ENCODE measurements around the gene DBF4B.

Gene DBF4B

DNA sequence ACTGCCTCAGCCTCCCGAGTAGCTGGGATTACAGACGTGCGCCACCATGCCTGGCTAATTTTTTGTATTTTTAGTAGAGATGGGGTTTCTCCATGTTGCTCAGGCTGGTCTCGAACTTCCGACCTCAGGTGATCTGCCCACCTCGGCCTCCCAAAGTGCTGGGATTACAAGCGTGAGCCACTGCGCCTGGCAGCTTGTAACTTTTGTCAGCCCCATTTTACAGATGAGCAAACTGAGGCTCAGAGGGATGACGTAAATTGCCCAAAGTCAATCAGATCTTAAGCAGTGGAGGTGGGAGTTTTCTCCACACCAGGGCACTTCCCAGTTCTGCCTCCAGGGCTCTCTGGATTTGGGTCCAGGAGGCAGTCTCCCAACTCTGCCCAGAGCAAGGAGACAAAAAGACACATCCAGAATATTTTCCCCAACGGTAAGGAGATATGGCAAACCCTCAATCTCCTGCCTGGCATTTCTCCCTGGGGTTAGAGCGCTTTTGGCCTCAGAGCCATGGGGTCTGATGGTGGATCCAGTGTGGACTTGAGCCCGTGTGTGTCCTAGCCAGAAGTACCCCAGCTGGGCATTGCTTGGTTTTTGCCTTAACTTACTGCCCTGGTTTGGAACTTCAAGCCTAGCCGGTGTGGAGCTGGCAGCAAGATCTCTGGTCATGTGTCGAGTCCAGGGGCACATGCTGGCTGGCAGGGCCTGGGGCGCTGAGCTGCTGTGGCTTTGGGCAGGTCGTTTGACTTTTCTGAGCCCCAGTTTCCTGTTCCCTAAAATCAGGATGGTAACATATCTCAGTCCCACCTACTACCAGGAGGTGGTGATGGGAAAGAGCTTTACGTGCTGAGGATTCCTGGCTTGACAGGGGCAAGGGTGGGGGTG is 53.7 kb downstream of the DBF4B start:
- no peak for DNase-seq

DNA sequence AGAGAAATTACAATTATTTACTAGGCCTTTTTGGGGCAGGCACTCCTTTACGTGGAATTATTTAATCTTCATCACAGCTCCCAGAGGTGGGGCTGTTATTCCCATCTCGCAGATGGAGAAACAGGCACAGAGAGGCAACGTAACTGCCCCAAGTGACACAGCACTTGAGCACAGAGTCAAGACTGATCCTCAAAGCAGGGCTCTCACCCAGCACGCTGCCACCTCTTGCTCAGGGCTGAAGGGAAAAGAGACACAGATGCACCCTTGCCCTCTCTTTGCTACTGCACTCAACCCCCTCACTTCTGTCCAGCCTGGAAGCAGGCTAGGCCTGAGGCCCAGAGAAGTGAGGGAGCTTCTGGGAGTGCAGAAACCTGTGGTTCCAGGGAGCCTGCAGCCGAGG is 54.7 kb downstream of the DBF4B start:
- DNase-seq = no peak

DNA sequence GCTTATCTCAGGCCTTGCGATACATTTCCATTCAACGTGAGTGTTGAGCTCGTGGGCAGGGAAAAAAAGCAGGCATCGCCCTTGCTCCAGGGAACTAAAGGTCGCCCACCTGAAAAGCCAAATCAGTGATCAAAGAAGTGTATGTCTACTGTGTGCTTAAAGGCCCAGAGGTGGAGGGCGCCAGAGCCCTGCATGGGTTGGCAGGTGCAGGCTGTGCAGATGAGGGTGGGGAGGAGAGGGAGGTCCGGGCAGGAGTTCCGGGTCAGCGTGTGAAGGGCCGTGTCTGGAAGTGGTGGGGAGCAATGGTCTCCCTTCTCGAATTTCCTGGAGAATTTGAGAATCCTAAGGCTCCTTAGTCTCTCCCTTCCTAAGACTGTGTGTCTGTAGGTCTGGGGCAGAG is 57.5 kb downstream of the DBF4B start:
- DNase-seq = no peak

DNA sequence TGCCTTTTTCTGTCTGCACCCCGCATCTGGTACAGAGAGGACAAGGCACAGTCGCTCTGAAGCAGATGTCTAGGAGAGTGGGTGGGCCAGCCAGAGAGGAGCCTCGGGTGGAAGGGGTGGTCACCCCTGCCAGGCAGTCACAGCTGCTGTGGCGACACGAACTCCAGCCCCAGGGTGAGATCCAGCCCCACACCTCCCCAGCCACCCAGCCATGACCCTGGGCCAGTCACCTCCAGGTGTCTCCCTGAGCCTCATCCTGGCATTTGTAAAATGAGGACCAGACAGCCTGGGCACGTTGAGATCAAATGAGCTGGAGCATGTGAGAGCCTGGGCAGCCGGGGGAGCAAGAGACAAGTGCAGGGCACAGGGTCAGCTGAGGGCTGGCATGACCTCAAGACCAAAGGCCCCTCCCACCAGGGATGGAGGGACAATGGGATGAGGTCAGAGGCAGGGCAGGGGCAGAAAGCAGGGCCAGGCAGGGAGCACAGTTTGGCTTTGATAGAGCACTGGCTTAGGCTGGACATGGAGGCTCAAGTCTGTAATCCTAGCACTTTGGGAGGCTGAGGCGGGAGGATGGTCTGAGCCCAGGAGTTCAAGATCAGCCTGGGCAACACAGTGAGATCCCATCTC is 58.1 kb downstream of the DBF4B start:
- DNase-seq = no peak

DNA sequence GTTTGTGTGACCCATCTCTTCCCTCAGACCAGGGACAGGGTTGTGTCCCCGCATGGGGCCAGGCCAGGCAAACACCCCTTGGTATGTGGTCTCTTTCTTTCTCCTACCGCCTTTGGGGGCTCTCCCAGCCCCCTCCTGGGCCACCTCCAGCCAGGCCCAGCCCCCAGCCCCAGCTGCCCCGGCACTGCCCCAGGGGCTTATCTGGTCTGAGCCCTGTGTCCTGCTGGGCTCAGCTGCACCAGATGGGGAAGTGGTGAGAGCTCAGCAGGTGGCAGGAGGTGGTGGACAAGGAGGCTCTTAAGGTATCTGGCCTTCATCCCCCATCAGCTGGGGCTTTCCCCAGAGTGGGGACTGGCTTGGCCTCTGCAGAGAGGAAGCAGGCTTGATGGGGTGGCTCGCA is 59.0 kb downstream of the DBF4B start:
- DNase-seq = no peak

DNA sequence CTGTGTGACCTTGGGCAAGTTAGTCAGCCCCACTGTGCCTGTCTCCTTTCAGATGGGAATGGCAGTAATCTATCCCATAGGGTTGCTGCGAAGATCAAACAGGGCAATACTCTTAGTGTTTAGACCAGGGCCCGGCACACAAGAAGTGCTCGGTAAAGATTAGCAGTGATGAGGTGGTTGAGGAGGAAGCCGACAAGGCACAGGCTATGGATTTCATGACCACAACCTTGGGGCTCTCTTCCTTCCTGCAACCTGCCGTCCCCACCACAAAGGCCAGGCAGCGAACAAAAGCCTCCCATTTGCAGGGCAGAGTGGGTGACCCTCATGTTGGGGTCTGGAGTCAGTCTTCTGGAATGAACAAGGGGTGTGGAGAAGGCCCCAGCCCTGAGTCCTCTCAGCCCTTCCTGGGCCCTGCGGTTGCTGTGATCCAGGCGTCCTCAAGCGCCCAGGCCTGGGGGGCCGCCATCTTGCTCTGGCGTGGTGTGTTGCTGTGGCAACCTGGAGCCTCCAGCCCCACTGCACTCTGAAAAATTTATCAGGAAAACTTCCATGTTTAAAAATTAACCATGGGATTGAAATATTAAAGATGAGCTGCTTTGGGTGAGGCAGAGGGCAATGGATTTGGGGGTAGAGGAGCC is 60.2 kb downstream of the DBF4B start:
- DNase-seq = no peak

DNA sequence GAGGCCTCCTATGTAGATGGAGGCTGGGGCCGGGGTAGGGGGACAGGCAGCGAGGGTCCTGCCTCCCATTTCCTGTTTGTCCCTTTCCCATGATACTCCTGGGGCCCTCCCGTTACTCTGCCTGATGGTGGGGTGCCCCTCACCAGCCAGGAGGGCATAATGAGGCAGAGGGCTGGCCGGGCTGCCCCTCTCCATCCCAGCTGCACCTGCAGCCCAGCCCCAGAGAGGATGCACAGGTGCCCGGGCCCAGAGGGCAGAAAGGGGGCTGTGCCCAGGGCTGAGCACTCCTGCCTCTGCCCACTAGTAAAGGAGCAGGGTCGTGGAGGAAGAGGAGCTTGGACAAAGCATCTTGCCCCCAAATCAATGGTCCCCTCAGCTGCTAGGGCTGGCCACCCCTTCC is 60.8 kb downstream of the DBF4B start:
- no peak for DNase-seq

DNA sequence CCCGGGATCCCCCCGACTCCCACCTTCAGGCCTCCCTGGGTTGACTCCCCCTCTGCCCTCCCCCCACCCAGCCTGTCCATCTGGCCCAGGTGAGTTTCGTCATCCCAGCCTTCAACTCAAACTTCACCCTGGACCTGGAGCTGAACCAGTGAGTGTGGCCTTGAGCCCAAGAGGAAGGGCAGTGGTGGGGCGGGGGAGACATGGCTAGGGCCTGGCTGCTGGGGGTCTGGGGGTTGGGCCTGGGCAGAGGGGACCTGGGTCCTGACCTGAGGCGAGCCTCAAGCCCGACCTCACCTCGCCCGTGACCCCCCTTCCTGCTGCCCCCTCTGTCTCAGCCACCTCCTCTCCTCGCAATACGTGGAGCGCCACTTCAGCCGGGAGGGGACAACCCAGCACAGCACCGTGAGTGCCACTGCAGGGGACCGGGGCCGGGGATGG is 61.2 kb downstream of the DBF4B start:
- DNase-seq = no peak

DNA sequence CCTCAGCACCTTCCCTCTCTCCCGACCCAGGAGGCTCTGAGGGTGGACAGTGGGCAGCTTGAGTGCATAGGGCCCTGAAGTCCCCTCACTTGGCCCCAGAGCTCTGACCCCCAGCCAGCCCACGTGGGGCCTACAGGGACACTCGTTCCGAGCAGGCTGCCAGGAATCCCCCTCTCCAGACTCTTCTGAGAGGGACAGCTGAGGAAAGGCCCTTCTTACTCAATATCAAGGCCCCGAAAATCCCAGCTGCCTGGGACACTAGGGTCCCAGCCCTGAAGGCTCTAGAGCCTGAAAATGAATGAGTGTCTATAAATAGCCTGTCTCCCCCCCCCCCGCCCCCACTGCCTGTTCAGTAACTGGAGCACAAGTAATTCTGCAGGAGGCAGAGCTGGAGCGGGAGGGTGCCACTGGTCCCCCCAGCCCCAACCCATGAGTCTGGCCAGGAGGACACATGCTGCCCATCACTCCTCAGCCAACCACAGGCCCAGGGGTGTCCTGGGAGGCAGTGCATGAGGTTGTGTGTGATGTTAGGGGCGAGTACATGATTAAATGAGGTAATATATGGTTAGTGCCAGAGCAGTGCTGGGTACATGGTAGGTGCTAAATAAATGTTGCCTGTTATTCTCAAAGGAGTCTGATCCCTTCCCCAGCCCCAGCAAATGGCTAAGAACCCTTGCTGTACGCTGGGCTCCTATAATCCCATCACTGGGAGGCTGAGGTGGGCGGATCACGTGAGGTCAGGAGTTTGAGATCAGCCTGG is 61.9 kb downstream of the DBF4B start:
- DNase-seq = no peak

DNA sequence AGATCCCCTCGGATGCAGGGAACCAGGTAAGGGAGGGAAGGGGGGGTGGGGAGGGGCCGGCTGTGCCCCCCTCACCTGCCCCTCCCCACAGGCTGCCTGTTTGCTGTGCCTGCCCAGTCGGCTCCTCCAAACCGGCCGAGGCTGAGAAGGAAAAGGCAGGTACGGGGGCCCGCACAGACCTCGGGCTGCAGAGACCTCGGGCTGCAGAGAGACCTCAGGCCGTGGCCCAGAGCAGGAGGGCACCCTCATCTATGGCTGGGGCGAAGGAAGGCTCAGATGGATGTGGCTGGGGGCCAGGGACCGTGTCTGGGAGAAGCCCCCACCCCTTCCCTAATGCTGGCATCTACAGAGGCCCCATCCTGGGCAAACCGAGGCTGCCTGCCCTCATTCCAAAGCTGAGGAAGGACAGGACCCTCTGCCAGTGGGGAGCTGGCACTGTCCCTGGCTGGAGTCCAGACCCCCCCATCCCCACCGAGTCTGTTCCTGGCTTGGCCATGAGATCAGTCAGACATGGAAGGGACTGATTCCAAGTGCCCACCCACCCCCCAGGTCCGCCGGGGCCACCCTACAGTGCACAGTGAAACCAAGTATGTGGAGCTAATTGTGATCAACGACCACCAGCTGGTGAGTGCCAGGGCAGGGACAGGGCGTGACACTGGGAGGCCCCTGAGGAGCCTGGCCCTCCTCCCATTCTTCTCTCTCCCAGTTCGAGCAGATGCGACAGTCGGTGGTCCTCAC is 64.0 kb downstream of the DBF4B start:
- no peak for DNase-seq

DNA sequence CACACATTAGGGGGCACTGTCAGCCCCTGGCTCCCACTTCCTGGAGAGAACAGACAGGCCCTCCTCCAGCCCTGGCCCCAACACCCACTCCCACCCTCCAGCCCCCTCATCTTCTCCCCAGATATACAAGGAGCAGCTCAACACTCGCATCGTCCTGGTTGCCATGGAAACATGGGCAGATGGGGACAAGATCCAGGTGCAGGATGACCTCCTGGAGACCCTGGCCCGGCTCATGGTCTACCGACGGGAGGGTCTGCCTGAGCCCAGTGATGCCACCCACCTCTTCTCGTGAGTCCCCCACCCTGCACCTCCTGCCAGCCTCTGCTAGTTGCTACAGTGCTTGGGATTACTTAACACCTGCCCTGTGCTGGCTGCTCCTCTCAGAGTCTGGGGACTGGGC is 64.7 kb downstream of the DBF4B start:
- DNase-seq = no peak

DNA sequence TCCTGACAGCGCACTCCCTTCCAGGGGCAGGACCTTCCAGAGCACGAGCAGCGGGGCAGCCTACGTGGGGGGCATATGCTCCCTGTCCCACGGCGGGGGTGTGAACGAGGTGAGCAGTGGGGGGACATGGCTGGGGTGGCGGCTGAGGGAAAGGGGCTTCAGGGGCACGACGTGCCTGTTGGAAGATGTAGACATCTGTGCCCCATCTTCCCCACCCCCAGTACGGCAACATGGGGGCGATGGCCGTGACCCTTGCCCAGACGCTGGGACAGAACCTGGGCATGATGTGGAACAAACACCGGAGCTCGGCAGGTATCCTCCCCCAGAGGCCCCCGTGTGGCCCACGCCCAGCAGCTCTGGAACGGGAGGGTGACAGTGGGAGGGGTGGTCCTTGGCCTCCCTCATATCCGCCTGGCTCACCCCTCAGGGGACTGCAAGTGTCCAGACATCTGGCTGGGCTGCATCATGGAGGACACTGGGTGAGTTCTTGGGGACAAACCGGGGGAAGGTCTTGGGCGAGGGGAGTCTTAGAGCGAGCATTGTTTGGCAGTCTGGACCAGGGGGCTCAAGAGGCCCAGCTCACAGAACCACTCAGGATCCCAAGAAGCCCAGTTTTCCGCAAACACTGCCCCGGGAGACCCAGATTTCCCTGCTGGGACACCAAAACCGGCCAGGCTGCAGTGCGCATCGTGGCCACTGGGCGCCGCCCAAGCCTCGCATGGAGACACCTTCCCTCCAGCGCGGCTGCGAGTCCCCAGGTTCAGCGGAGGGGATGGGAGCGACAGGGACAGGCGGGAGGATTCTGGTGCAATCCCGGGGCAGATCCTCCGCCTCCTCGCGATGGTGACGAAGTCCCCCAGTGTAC is 66.0 kb downstream of the DBF4B start:
- peak; percentile 60 for DNase-seq

DNA sequence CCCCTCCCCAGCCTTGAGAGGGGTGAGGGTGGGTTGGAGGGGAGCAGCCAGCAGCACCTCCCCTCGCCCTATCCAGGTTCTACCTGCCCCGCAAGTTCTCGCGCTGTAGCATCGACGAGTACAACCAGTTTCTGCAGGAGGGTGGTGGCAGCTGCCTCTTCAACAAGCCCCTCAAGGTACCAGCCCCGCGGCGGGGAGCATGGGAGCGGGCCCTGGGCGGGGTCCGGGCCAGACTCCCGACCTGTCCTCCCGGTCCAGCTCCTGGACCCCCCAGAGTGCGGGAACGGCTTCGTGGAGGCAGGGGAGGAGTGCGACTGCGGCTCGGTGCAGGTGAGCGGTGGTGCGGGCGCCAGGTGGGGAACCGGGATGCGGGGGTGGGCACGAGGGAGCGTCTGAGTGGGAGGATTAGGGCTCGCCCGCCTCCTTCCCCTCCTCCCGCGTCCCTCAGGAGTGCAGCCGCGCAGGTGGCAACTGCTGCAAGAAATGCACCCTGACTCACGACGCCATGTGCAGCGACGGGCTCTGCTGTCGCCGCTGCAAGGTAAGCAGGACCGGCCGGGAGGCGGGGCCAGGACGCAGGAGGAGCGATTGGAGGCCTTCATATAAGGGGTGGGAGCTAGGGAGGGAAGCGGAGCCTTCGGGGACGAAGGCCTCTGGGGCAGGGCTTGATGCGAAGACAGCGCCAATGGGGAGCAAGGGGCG is 66.8 kb downstream of the DBF4B start:
- peak; percentile 92 for DNase-seq

DNA sequence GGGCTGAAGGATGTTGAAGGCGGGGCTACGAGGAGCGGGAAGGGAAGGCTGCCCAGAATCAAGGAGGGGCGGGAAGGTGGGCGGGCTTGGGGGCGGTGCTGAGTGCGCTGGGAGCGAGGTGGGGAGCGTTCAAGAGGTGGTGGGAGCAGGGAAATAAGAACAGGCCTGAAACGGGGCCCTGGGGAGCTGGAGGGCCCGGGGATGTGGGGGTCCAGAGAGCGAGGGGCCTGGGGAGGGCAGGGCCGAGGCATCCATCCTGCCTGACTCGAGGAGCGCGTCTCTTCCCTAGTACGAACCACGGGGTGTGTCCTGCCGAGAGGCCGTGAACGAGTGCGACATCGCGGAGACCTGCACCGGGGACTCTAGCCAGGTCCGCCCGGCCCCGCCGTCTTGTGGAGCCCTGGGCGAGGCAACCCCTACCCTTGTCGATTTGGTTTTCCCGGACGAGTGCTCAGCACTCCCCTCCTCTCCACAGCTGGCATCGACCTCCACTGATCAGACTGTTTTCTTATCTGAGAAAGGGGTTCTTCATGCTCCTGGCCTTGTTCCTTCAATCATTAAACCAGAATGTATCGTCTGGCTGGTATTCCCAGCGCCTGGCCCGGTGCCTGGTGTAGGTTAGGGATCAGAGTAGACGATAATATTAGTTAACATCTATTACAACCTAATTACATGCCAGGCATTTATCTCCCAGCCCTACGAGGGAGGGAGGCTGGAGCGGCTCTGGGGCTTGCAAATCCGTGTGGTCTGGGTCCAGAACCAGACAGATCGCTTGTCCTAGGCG is 67.6 kb downstream of the DBF4B start:
- DNase-seq = no peak

DNA sequence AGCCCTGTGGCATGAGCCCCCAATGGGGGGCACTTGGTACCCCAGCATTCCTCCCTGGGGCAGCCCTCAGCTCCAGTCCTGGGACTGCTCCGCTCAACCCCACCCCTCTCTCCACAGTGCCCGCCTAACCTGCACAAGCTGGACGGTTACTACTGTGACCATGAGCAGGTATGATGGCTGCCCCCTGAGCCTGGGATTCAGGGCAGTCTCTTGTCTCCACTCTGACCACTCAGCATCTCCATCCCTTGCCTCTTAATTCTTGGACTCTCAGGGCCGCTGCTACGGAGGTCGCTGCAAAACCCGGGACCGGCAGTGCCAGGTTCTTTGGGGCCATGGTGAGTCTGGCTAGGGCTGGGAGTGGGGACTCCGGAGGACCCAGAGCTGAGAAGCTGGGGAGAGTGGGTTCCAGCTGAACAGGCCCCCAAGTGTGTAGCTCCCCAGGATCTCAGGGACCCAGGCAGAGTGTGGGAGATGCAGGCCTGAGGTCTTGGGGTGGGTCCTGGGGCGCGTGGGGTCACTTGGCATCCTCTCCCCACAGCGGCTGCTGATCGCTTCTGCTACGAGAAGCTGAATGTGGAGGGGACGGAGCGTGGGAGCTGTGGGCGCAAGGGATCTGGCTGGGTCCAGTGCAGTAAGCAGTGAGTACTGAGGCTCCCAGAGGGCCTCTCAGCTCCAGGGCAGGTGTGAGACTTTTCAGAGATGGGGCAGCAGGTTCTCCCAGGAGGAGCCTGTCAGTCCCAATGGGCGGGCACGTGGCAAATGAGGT is 68.3 kb downstream of the DBF4B start:
- DNase-seq = no peak

DNA sequence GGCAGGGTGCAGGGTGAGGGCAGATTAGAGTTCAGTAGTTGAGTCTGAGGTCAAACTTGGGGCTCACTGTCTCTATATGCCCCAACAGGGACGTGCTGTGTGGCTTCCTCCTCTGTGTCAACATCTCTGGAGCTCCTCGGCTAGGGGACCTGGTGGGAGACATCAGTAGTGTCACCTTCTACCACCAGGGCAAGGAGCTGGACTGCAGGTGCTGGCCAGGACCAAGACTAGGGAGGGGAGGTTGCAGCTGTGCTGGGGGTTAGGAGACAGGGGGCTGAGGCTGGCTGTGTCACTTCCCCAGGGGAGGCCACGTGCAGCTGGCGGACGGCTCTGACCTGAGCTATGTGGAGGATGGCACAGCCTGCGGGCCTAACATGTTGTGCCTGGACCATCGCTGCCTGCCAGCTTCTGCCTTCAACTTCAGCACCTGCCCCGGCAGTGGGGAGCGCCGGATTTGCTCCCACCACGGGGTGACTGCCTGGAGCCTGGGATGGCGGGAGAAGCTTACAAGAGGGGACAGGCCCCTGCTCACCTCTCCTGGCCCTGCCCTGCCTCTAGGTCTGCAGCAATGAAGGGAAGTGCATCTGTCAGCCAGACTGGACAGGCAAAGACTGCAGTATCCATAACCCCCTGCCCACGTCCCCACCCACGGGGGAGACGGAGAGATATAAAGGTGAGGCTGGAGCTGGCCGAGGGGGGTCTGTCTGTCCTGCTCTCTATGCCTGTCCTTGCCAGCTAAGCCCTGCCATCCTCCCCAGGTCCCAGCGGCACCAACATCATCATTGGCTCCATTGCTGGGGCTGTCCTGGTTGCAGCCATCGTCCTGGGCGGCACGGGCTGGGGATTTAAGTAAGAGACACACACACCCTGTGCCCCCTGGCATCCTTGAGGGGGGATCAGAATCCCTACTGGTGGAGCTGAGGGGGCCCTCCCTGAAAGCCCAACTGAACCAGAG is 69.2 kb downstream of the DBF4B start:
- DNase-seq = no peak

DNA sequence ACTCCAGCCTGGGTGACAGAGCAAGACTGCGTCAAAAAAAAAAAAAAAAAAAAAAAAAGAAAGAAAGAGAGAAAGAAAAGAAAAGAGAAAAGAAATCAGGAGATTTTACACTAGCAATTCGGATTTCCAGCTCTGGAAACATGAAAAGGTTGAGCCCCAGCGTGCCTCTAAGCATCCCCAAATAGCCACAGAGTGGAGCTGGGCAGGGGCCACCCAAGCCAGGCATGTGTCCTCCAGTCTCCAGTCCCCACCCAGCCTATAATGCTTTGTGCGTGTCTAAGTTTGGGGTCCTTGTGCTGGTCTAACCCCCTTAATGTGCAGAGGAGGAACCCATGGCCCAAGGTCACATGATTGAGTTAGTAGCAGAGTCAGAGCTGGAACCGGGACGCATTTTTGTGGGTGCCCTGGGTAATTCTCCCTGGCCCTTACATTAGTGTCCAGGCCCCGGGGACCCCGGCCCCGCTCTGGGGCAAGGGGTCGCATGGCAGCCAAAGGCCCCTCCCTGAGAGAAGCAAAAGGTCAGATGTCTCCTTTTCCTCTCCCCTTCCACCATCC is 70.3 kb downstream of the DBF4B start:
- DNase-seq = no peak
